ENCODE data around the gene SLC5A4.

GRCh38 chr22:32208681-32209080 lies 46.5 kb downstream of the SLC5A4 start:
- no peak for TF ChIP-seq CTCF (conservative IDR thresholded peaks at IDR 0.05)
- no peak for TF ChIP-seq EZH2 (IDR thresholded peaks at IDR 0.05; ENCODE audit: low read depth)
